ENCODE results near the gene PRR11. TPM values are rescaled to one million over a fixed set of nuclear protein-coding genes. Genes with fewer than 3 reads are reported as not detected.

PRR11 gene
- total and polyA plus RNA-seq, 2 of the 8 experiments (the other 6 are each of a cell fraction or from before 2014, with no cell fraction given): 32.7 to 83.0 TPM

GRCh38 chr17:59178266-59178985 lies 22.9 kb downstream of the PRR11 start:
- Histone ChIP-seq H3K27me3 (replicated peaks in 1 of 4; ENCODE audit: control insufficient read depth in 3 of 4, extremely low read depth in 1 of 4, insufficient read depth in 3 of 4, low read length in 3 of 4) (no peaks in the 10 kb centered on the region), H3K9me3 (ENCODE audit: insufficient read depth in 2 of 2, low read depth in 1 of 2, low read length in 1 of 2) (no peaks in the 10 kb centered on the region), H2AK5ac (ENCODE audit: low read depth, low read length) (no peak overlapping the region), H3K79me1 (ENCODE audit: low read depth, low read length) (no peaks in the 10 kb centered on the region; the same call in 1 of the 2 replicates), H2BK15ac (ENCODE audit: low read length) (no peak overlapping the region), H3K27ac (ENCODE audit: low read depth, low read length) (no peak overlapping the region), H2BK12ac (ENCODE audit: low read depth, low read length) (no peak overlapping the region), H2BK120ac (replicated peaks; ENCODE audit: low read depth, low read length) (no peak overlapping the region), H3K4ac (replicated peaks; ENCODE audit: insufficient read length, low read depth, low read length) (no peak overlapping the region), H4K20me1 (replicated peaks in 1 of 2; ENCODE audit: control insufficient read depth in 1 of 2, insufficient read depth in 2 of 2, low read length in 2 of 2) (no peaks in the 10 kb centered on the region), H3K4me2 (ENCODE audit: insufficient read depth in 1 of 2, low read depth in 2 of 2, low read length in 2 of 2) (no peak overlapping the region), H2BK20ac (ENCODE audit: low read length) (no peak overlapping the region), H2AFZ (ENCODE audit: low read length) (no peak overlapping the region), H3K79me2 (ENCODE audit: control insufficient read depth in 1 of 2, insufficient read depth in 2 of 2, low read length in 2 of 2) (no peaks in the 10 kb centered on the region), H3K36me3 (ENCODE audit: control insufficient read depth in 2 of 4, insufficient read depth in 4 of 4, low read length in 3 of 4) (peaks cover 0 to 15% (median 4%) of the 10 kb centered on the region in 4 experiments; a peak in 5 of 8 replicates), H3K18ac (ENCODE audit: extremely low read depth, low read length) (no peak overlapping the region), H3K4me3 (ENCODE audit: extremely low read depth in 1 of 4, insufficient read depth in 2 of 4, low read depth in 3 of 4, low read length in 4 of 4) (no peak overlapping the region), H3K4me1 (replicated peaks in 1 of 4; ENCODE audit: control insufficient read depth in 3 of 4, insufficient read depth in 4 of 4, low read length in 3 of 4) (no peaks in the 10 kb centered on the region), H3K14ac (ENCODE audit: insufficient read length) (no peak overlapping the region), H3K23me2 (ENCODE audit: low read depth, low read length) (no peaks in the 10 kb centered on the region), H3K9ac (replicated peaks in 1 of 4; ENCODE audit: extremely low read depth in 1 of 4, low read depth in 3 of 4, low read length in 3 of 4) (no peak overlapping the region), H3K23ac (ENCODE audit: insufficient read length) (no peak overlapping the region), H3K56ac (replicated peaks; ENCODE audit: insufficient read length, low read depth, low read length) (no peak overlapping the region), H4K5ac (ENCODE audit: insufficient read length, low read depth, low read length) (no peak overlapping the region), H2BK5ac (ENCODE audit: low read depth, low read length) (no peak overlapping the region), H4K8ac (ENCODE audit: extremely low read depth, insufficient read depth, low read length) (peak overlapping the region; percentile 57; the same call in 1 of the 2 replicates), H4K91ac (replicated peaks; ENCODE audit: insufficient read length, low read length) (no peak overlapping the region)
- POLR2A ChIA-PET (ENCODE audit: partially characterized antibody): interaction anchor here (0.9 kb wide), 1 partner anchor 8 kb away, joined by 3 read pairs; no protein-coding TSS in a partner anchor
- WGBS, 2 experiments (ENCODE audit: extremely low coverage in 1 of 2, insufficient coverage in 1 of 2, insufficient read length in 1 of 2, insufficient replicate concordance in 2 of 2, low coverage in 1 of 2, low lambda C conversion rate in 2 of 2, missing lambda C conversion rate in 1 of 2): 92% methylated on average over 7 of the region's 7 CpGs; no CpG with 5 or more reads in 1 of the 2 experiments
- DNase-seq (ENCODE audit: low read depth in 1 of 2, low spot score in 2 of 2) (no peak), FAIRE-seq (no peak)
- CTCF ChIA-PET (ENCODE audit: partially characterized antibody): interaction anchor here (0.7 to 3.0 kb wide), 3 partner anchors 11 to 514 kb away, joined by 3 to 18 read pairs (median 3); no protein-coding TSS in a partner anchor
- TF ChIP-seq CTBP2 (IDR thresholded peaks at IDR 0.05; ENCODE audit: borderline replicate concordance, insufficient read depth, insufficient read length, low read length): no peak
- TF ChIP-seq NANOG (IDR thresholded peaks at IDR 0.05; ENCODE audit: insufficient read depth, low read depth, low read length, poor library complexity, severe bottlenecking): no peak
- TF ChIP-seq TBP (IDR thresholded peaks at IDR 0.05; ENCODE audit: low read depth, low read length): no peak
- no peak for TF ChIP-seq EZH2 (IDR thresholded peaks at IDR 0.05; ENCODE audit: low read depth, low read length, severe bottlenecking)
- no peak for TF ChIP-seq BCL11A (IDR thresholded peaks at IDR 0.05; ENCODE audit: low read depth in 2 of 2, low read length in 2 of 2)
- no peak for TF ChIP-seq NRF1 (IDR thresholded peaks at IDR 0.05; ENCODE audit: low read depth, low read length)
- TF ChIP-seq TCF12 (IDR thresholded peaks at IDR 0.05; ENCODE audit: low read depth, low read length): no peak
- TF ChIP-seq CHD1 (IDR thresholded peaks at IDR 0.05; ENCODE audit: low read depth, low read length): no peak
- no peak for TF ChIP-seq ATF2 (IDR thresholded peaks at IDR 0.05; ENCODE audit: low read length)
- no peak for TF ChIP-seq TAF7 (optimal IDR thresholded peaks at IDR 0.05; ENCODE audit: borderline replicate concordance, low read depth, low read length)

All from H1 (cell line).